HG03442 (cell line): ENCODE data around the gene NSUN2.
"Not testable (repeated sequence)": the region's sequence is repeated elsewhere in the genome, so short reads cannot be mapped to it uniquely, and the experiment has no call there.

ENCODE experiments used
- ATAC-seq: cut with Tn5 transposase; IDR thresholded peaks from one replicate; pipeline ENCODE4 v1.9.1; 2021; ENCODE audit warnings: mild to moderate bottlenecking, moderate library complexity; ENCODE audit not compliant: unreplicated experiment

The NSUN2 gene

DNA sequence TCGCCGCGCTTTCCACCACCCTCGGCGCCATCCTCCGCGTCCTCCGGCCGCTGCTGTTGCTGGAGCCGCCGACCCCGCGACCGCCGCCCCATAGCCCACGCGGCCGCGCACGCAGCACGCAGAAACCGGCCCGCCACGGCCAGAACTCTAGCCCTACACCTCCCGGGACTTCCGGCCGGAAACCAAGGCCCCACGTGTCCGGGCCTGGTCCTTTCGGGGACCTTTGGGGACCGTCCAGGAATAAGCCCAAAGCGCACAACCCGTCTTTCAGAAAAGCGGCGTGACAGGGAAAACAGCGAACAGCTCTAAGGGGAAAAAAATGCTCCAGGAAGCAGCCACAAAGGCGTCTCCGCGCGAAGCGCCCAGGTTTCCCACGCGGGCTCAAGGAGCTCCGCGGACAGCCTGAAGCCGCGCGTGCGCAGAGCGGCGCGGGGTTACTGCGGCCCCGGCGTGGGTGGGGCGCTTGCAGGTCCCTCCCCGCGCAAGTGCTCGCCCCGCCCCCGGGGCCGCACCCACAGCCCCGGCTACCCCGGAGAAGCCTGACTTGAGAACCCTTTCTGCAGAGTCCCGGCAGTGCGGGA is at the start of gene NSUN2, which contains the start of gene SRD5A1:
TSS of gene NSUN2 (minus strand) at position 157 of the 581 bp plus-strand sequence. CDS start at position 92, 65 bp downstream.
TSS of gene SRD5A1 (plus strand) at position 553 of the 581 bp plus-strand sequence. CDS start 137 bp downstream, outside the sequence.
- peak; percentile 86 for ATAC-seq

DNA sequence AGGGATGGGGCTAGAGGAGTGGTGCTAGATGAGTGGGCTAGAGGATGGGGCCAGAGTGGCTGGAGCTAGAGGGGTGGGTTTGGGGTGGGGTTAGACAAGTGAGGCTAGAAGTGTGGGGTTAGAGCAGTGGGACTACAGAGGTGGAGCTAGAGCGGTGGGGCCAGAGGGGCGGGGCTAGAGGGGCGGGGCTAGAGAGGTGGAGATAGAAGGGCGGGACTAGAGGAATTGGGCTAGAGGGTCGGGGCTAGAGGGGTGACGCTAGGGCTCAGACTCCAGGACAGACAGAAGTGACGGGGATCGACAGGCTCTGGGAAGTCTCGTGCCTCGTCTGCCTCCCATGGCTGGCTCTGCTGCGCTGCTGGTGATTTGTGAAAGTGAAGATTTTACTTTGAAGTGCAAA is 49.4 kb upstream of the NSUN2 start:
- ATAC-seq: no peak

GRCh38 chr5:6681682-6682081 is 48.8 kb upstream of the NSUN2 start:
- ATAC-seq: no peak

- ATAC-seq: no peak
Measured at GRCh38 chr5:6680922-6681321, 48.1 kb upstream of the NSUN2 start.

DNA sequence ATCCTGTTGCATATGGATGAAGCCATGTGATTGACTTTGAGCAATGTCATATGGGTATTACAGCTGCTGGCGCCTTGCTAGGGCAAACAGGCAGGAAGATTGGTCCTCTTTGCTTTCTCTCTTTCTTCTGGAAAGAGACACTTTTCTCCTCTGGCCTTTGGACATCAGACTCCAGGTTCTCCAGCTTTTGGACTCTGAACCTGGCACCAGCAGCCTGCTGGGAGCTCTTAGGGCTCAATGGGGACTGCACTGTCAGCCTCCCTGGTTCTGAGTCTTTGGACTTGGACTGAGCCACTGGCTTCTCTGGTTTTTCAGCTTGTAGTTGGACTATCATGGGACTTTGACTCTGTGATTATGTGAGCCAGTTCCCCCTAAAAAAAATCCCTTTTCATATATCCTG is 45.5 kb upstream of the NSUN2 start:
- no peak for ATAC-seq

DNA sequence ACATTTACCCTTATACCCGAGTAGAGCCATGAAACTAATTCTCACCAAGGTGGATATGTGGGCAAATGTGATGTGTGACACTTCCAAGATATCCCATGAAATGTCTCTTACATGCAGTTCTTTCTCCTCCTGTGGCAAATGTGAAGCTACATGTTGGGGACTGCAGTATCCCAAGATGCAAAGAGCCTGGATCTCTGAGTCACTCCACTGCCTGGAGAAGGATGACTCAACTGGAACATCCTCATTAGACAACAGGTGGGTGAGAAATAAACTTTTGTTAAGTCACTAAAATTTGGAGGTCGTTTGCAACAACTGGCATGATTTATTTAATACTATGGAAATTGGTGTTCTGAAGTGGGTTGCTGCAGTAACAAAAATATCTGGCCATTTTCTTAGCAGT is 43.9 kb upstream of the NSUN2 start:
- no peak for ATAC-seq

DNA sequence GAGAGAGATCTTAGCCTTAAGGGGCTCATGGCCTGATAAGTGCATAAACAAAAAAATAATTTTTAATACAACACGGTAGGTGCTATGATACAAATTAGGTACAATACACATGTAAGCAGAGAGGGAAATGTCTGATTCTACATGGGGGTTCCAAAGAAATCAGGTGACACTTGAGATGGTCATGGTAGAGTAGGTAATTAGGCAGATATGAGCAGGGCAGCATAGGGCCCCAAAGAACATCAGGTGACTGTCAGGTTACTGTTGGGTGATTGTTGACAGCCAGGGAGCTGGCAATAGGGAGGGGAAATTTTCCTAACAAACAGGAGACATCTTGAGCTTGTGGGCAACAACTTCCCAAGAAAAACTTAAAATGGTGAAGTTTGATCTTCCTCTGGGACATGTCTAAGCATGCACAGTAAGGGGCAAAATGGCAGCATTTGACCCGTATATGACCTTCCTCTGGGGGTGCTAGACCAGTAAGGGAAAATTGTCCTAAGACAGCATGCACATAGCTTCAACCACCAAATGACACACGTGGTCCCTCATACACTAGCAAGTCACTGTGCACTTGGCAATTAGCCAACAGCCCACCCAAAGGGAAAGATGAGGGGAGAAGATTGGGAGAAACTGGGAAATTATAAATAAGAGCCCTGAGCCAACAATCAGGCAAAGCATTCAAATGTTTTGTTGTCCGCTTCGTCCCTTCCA is 43.1 kb upstream of the NSUN2 start:
- no peak for ATAC-seq

- ATAC-seq: no peak
Measured at GRCh38 chr5:6674886-6675285, 42.0 kb upstream of the NSUN2 start.

DNA sequence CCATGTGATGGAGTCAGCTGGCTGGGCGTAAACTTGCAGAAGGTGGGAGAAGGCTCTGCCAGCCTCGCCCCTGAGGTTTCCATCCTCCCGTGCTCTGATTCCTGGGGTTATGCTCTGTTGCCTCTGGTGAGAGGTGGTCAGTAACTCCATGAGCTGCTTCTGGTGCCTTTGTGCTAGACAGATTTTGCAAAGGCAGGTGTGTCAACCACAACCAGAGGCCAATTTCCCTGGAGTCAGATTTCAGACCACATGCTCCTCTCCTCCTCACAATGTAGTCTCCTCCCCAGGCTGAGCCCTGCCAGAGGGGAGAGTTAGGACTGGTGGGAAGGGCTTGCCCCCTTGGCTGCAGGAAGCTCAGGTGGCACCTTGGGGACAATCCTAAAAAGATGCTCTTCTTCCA is 41.6 kb upstream of the NSUN2 start:
- no peak for ATAC-seq

DNA sequence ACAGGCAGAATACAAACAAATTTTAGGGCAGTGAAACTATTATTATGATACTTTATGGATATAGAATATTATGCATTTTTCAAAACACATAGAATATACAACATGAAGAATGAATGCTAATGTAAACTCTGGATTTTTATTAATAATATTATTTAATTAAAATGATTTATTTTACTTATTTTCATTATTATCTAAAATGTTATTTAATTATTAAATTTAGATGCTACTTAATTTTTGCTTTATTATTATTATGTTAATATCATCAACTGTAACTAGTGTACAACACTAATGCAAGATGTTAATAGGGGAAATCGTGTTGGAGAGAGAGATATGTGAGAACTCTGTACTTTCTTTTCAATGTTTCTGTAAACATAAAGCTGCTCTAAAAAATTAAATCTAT is 41.1 kb upstream of the NSUN2 start:
- no peak for ATAC-seq

DNA sequence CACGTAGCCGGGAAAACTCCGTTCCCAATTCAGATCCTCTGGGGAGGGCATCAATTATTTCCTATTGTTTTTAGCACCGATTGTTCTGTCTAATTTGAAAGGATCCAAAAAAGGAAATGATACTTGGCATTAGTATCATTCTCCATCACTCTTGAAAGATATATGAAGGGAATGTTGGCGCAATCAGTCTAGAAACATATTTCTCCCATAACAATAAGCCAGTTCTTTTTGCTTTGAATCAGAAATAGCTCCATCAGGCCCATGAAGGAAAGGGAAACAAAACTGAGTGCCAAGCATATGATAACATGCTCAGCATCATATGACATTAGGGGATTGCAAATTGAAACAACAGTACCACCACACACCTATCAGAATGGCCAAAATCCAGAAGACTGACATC is 40.2 kb upstream of the NSUN2 start:
- no peak for ATAC-seq

DNA sequence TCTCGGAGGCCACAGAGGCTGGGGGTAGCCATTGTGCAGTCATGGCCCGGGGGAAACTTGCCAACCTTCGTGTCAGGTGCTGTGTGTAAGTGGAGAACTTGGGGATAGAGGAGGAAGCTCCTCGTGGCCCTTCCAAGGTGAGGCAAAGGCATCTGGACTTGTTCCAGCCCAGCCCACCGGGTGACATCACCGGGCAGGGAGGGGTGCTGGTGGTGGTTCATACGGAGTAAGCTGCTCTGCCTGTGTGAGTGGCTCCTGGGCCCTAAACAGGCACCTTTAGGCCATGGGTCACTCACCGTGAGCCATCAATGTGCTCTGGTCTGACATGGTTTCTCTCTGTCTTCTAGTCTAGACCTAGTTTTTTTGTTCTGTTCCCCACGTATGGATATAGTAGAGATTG is 35.9 kb upstream of the NSUN2 start:
- ATAC-seq: not testable (repeated sequence)

DNA sequence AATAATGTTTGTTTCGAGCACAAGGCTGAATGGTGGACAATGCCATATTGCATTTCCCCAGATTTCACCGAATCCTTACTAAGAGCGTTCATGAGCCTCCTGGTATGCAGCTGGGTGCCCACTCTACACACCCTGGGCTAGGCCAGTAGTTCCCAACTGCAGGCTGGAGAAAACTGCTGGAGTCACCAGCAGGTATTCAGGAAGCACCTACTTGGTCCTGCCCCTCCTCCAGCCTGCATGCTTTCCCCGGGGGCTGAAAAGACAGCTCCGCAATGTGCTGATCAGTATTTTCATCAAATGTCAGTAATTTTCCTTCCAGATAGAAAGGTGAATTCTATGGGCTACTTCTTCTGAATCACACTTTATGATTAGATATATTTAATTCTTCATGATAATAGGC is 34.8 kb upstream of the NSUN2 start:
- ATAC-seq: no peak

DNA sequence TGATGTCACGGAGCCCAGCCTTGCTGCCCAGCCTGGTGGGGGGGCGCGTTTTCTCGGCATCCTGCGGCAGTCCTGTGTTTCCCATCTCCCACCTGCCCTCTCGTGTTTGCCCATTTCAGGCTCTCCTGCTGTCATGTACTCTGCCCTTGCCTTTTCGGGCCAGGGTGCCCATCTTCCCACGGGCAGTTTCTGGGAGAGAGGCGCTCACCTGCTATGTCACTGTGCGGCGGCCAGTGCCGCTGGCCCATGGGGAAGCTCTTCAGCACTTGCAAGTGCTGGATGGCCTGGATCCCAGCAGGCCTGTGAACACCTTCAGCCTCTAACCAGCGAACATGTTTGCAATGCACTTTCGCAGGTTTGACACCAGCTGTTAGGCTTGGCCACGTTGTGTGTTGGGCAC is 33.9 kb upstream of the NSUN2 start:
- no peak for ATAC-seq

- ATAC-seq: peak; percentile 43
Measured at GRCh38 chr5:6660688-6661087, 27.8 kb upstream of the NSUN2 start.

GRCh38 chr5:6659941-6660684 is 27.3 kb upstream of the NSUN2 start:
- ATAC-seq: peak; percentile 85

DNA sequence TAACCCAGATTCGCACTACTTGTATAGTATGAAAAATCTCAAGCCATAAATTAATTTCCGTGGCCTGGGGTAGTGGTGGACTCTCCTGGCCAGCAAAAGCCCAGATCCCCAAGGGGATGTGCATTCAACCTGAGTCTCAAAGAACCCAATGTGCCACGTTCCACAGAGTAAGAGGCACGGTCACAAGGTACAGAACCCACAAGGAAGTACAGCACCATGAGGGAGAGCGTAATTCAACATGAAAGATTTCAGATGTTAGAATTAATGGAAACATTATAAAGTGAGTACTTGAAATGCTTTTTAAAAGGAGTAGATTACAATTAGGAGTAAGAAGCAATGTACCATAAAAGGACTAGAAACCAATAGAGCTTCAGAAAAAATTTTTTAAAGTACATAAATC is 23.8 kb upstream of the NSUN2 start:
- ATAC-seq: no peak

- no peak for ATAC-seq
Measured at GRCh38 chr5:6655432-6655831, 22.6 kb upstream of the NSUN2 start.

DNA sequence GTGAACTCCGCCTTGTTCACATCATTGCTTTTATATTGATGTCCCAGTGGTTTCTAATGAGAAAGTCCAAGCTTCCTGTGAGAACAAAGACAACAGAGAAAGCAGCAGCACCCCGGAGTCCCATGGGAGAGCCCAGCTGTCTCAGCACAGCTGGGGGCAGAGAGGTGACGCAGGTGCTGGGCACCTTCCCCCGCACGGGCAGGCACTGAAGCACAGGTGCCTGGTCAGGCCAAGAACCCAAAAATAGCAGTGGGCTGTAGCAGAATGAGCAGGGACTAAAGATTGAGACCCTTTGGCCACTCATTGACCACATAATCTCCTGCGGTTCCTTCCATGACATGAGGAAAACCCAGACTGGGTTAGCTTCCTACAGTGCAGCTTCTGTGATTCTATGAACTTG is 19.2 kb upstream of the NSUN2 start:
- peak; percentile 95 for ATAC-seq

DNA sequence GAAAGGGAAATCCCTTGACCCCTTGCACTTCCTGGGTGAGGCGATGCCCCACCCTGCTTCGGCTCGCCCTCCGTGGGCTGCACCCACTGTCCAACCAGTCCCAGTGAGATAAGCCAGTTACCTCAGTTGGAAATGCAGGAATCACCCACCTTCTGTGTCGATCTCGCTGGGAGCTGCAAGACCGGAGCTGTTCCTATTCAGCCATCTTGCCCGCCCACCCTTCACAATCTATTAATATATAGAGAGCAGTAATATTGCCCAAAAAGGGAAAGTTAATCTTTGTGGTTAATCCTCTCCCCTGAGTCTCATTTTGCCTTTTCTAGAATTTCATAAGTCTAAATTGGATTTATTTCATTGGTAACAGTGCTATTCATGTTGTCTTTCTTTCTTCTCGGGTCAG is 16.8 kb upstream of the NSUN2 start:
- no peak for ATAC-seq

- ATAC-seq: no peak
Measured at GRCh38 chr5:6649186-6649585, 16.3 kb upstream of the NSUN2 start.
